HL-60 (cell line): ENCODE data around the gene RNF151.

Experiments used
- REST ChIP-seq: IDR thresholded peaks from 2 replicates; pipeline ENCODE4 v1.6.1; 2012; ENCODE audit warnings: low read depth; ENCODE audit not compliant: insufficient replicate concordance
- TF ChIP-seq, protein P1 (sequence below): IDR thresholded peaks from one replicate; pipeline ENCODE4 v1.5.1; 2011; ENCODE audit warnings: low read length, control low read depth, inconsistent platforms; ENCODE audit not compliant: insufficient read depth

- TF ChIP-seq, protein P1, sequence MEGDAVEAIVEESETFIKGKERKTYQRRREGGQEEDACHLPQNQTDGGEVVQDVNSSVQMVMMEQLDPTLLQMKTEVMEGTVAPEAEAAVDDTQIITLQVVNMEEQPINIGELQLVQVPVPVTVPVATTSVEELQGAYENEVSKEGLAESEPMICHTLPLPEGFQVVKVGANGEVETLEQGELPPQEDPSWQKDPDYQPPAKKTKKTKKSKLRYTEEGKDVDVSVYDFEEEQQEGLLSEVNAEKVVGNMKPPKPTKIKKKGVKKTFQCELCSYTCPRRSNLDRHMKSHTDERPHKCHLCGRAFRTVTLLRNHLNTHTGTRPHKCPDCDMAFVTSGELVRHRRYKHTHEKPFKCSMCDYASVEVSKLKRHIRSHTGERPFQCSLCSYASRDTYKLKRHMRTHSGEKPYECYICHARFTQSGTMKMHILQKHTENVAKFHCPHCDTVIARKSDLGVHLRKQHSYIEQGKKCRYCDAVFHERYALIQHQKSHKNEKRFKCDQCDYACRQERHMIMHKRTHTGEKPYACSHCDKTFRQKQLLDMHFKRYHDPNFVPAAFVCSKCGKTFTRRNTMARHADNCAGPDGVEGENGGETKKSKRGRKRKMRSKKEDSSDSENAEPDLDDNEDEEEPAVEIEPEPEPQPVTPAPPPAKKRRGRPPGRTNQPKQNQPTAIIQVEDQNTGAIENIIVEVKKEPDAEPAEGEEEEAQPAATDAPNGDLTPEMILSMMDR = no peak
- no peak for TF ChIP-seq REST
These were observed 7.0 kb downstream of the RNF151 start for GRCh38 chr16:1973461-1974156.
